Stimulated activated CD8-positive, alpha-beta memory T cell treated with anti-CD3 and anti-CD28 coated beads, Interleukin-2, amount 100 ng/mL, for 48 hours (primary cell): Measurements from ENCODE around the gene ZNF281.
"Not testable (repeated sequence)": the region's sequence is repeated elsewhere in the genome, so short reads cannot be mapped to it uniquely, and the experiment has no call there.

Experiments
- DNase-seq, 2 donors: peaks; one replicate each; pipeline ENCODE4 v3.0.0-alpha.2; 2020; ENCODE audit warnings: low read depth in 2 of 2

Gene ZNF281

GRCh38 chr1:200409761-200410565 lies at the start of gene ZNF281:
Gene ZNF281, minus strand, starts transcription at chr1:200410036. Its CDS starts 331 bp downstream, at chr1:200409705.
- peak; percentile 91 to 93 for DNase-seq

DNA sequence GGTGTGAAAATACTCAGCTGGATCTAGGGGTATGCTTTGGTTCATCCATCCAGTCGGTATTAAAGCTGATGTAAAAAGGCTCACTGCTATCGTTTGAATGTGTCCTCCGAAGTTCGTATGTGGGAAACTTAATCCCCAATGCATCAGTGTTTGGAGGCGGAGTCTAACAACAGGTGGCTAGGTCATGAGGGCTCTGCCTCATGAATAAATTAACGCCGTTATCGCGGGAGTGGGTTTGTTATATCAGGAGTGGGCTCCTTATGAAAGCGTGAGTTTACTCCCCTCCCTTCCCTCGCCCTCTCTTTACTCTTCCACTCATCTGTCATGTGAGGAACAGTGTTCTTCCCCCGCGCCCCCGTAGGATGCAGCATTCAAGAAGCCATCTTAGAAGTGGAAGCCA lies 48.9 kb upstream of the ZNF281 start:
- DNase-seq: no peak

GRCh38 chr1:200457810-200458209 lies 48.0 kb upstream of the ZNF281 start:
- DNase-seq: no peak

- DNase-seq: no peak
These were observed 44.6 kb upstream of the ZNF281 start for GRCh38 chr1:200454425-200454824.

GRCh38 chr1:200453553-200453905 lies 43.7 kb upstream of the ZNF281 start:
- DNase-seq: no peak

- DNase-seq: no peak
These were observed 43.2 kb upstream of the ZNF281 start for GRCh38 chr1:200452850-200453552.

GRCh38 chr1:200448034-200448762 lies 38.4 kb upstream of the ZNF281 start:
- DNase-seq: no peak

- DNase-seq: no peak
These were observed 35.4 kb upstream of the ZNF281 start for GRCh38 chr1:200445213-200445612.

DNA sequence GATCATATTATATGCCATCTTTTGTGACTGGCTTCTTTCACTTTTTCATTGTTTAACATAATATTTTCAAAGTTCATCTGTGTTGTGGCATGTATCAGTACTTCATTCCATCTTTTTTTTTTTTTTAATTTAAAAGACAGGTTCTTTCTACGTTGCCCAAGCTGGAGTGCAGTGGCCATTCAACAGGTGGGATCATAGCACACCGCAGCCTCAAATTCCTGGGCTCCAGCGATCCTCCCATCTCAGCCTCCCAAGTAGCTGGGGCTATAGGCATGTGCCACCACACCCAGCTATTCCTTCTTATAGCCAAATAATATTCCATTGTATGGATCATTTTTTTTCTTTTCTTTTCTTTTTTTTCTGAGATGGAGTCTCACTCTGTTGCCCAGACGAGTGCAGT lies 34.6 kb upstream of the ZNF281 start:
- DNase-seq: no peak

DNA sequence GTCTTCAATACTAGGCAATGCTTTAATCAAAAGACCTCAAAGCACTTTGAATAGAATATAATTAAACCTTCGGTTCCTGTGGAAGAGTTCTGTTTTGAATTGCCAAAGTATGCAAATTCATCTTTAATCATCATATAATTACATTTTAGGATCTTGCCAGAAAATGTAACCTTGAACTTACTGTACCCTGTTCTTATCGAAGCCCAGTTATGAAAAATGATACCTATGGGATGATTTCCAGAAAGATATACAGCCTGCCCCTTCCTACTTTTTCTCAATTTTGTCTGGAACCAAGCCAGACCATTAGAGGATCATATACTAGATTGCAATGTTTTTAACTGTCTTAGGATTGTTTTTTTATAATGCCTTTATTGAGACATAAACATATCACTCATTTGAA lies 34.0 kb upstream of the ZNF281 start:
- DNase-seq: no peak

DNA sequence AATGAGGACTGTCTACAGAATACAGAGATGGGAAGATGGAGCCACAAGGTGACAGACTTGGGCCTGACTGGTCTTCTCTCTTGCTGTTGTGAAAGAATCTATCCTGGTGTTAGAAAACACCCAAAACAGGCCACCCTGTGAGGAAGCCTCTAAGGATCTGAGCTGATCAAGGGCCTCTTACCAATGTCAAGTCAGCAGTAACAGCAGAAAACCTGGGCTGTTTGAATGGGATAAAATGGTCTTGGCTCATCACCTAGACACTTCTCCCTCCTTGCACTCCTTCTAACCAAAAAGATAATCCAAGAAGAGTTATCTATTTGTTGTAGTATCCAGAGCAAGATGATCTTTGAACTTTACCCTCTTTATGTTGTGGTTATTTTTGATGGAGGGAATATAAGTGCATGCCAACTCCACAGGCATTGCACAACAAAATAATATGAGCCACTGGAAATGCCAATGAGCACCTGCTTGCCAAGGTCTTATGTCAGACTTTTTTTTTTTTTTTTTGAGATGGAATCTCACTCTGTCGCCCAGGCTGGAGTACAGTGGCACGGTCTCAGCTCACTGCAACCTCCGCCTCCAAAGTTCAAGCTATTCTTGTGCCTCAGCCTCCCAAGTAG lies 32.8 kb upstream of the ZNF281 start:
- no peak for DNase-seq

GRCh38 chr1:200442023-200442422 lies 32.2 kb upstream of the ZNF281 start:
- DNase-seq: no peak

DNA sequence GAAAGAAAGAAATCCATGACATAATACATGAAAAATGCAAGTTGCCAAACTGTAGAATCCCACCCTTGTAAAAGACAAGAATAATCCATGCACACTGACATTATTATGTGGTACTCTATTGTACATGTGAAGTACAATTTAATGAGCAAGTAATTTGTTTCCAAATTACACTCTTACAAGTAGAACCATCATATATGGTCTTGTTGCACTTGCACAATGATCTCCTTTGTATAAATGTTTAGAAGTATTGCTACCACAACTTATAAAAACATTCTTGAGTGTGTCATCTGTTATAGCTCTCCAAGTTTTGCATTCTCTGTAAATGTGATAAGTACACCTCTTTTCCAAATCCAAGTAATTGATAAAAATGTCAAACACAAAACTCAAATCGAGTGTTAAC lies 29.1 kb upstream of the ZNF281 start:
- DNase-seq: no peak

DNA sequence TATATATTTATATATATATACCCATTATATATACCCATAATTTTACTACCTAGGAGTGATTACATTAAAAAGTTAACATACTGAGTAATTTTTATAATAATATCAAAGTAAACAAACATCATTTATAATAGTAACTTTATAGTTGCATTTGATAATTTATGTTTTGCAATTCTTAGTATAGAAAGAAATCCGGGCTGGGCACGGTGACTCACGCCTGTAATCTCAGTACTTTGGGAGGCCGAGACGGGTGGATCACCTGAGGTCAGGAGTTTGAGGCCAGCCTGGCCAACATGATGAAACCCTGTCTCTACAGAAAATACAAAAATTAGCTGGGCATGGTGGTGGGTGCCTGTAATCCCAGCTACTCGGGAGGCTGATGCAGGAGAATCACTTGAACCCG lies 28.6 kb upstream of the ZNF281 start:
- DNase-seq: not testable (repeated sequence)

GRCh38 chr1:200437556-200438203 lies 27.8 kb upstream of the ZNF281 start:
- no peak for DNase-seq

- no peak for DNase-seq
These were observed 27.3 kb upstream of the ZNF281 start for GRCh38 chr1:200437088-200437487.

DNA sequence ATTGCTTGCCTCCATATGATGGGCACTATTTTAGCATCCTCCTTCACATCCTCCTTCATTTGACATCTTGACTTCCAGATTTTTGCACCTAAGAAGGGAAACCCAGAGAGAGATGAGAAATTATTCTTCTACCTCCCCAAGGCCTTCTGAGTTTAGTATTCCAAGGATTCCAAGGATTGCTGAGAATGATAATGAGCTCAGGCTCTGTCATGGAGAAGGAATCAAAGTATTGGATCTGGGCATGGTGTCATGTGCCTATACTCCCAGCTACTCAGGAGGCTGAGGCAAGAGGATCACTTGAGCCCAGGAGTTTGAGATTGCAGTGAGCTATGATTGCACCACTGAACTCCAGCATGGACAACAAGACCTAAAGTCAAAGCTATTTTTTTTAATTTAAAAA lies 26.6 kb upstream of the ZNF281 start:
- DNase-seq: no peak

DNA sequence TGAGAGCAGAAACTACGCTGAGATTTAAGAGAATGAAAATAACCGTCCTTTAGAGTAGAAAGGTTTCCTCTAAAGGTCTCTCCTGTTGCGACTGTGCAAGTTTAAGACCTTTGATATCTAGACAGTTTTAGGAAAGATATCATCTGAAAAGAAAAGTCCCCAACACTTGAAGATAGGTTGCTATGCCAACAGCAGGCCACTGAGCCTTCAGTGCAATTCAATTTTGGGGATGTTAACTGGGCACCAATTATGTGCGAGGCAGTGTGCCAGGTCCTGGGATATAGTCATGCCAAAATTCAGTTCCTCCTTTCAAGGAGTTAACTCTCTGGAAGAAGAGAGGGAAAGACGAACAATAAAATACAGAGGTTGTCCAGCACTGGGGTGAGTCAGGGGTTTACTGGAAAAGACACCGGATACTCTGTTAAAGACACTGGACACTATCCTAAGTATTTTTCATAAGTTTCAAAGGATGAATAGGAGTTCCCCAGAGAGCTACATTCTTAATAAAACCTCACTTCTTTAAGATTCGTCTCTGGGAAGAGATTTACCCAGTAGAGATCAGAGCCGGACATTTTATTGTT lies 25.5 kb upstream of the ZNF281 start:
- no peak for DNase-seq

GRCh38 chr1:200433586-200433985 lies 23.8 kb upstream of the ZNF281 start:
- no peak for DNase-seq

- no peak for DNase-seq
These were observed 22.8 kb upstream of the ZNF281 start for GRCh38 chr1:200432586-200432985.

DNA sequence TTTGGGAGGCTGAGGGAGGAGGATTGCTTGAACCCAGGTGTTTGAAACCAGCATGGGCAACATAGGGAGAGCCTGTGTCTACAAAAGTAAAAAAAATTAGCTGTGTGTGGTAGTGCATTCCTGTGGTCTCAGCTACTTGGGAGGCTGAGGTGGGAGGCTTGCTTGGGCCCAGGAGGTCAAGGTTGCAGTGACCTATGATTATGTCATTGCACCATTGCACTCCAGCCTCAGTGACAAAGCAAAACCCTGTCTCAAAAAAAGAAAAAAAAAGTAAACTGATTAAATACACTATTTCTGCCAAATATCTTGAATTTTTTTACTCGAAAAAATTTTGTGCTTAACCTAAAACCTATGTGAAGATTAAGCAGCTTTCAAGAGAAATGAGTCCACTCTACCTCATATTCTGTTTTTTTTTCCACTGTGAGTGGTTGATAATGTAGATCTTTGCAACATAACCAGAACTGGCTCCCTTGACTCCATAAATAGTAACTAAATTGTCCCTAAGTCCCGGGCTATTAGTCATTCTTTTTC lies 19.4 kb upstream of the ZNF281 start:
- no peak for DNase-seq
